Esophagus muscularis mucosa (tissue), 4 donors: ENCODE measurements around the gene BZW1. TPM values are rescaled to one million over a fixed set of nuclear protein-coding genes. Genes with fewer than 3 reads are reported as not detected.

Source experiments
- DNase-seq: peaks from one replicate; pipeline ENCODE4 v3.0.0-alpha.2; 2017; ENCODE audit errors: extremely low spot score
- H3K27ac ChIP-seq, 4 donors: fragments of 200-600 bp; sonication (generic); replicated peaks in 1 of 4; 1 replicate in 3 of 4; 2 replicates in 1 of 4; pipeline ENCODE4 v1.5.1; 2016 to 2019; ENCODE audit warnings: mild to moderate bottlenecking in 1 of 4
- H3K27me3 ChIP-seq, 4 donors: fragments of 200-600 bp; sonication (generic); one replicate each; pipeline versions ENCODE4 v1.5.1 to v1.6.0; 2016 to 2019
- H3K36me3 ChIP-seq, 4 donors: fragments of 200-600 bp; sonication (generic); one replicate each; pipeline ENCODE4 v1.5.1; 2016 to 2019
- H3K4me1 ChIP-seq, 4 donors: fragments of 200-600 bp; sonication (generic); one replicate each; pipeline ENCODE4 v1.5.1; 2016 to 2019
- H3K4me3 ChIP-seq, 4 donors: fragments of 200-600 bp; sonication (generic); 1 replicate in 2 of 4; 2 replicates in 2 of 4; pipeline ENCODE4 v1.5.1; 2016 to 2019; ENCODE audit warnings: mild to moderate bottlenecking in 4 of 4, moderate library complexity in 1 of 4
- H3K9me3 ChIP-seq, 4 donors: fragments of 200-600 bp; sonication (generic); 1 replicate in 3 of 4; 2 replicates in 1 of 4; pipeline ENCODE4 v1.5.1; 2016 to 2019
- EP300 ChIP-seq: sonication (generic); formaldehyde crosslinking; IDR thresholded peaks from one replicate; pipeline ENCODE4 v1.6.1; 2017; ENCODE audit warnings: antibody characterized with exemption
- POLR2A ChIP-seq: fragments of 450-650 bp; IDR thresholded peaks from one replicate; pipeline ENCODE4 v1.6.1; 2017; ENCODE audit warnings: antibody characterized with exemption, moderate library complexity, mild to moderate bottlenecking, low read depth
- POLR2AphosphoS5 ChIP-seq, 2 donors: sonication (generic); formaldehyde crosslinking; IDR thresholded peaks; one replicate each; pipeline ENCODE4 v1.6.1; 2017; ENCODE audit warnings: antibody characterized with exemption in 2 of 2
- WGBS: methylation state at CpG from one replicate; pipeline ENCODE4 v1.1.5; 2018; 5-methylcytosine and 5-hydroxymethylcytosine counted together
- intact Hi-C: fragments of 100-400 bp; cut with DNase I; formaldehyde crosslinking; loops from one replicate; pipeline ENCODE4 v1.15.1; 2023
- total RNA-seq, 4 donors: library from RNA; depleted of rRNA; stranded (reverse); fragments of >200 nt; gene quantifications; one replicate each; pipeline versions ENCODE4 v1.1.0 to v1.2.1, GENCODE V29; 2016
- TF ChIP-seq, protein P1 (sequence below), 3 experiments: fragments of 200-600 bp in 2 of 3; fragments of 450-650 bp in 1 of 3; sonication (generic) in 2 of 3; IDR thresholded peaks; one replicate each; pipeline ENCODE4 v1.5.1; 2017 to 2019; ENCODE audit warnings: antibody characterized with exemption in 3 of 3, mild to moderate bottlenecking in 2 of 3, moderate library complexity in 1 of 3

Gene BZW1
- total RNA-seq, result 100 to 1,000 TPM; 262 to 444 (median 376) TPM

DNA sequence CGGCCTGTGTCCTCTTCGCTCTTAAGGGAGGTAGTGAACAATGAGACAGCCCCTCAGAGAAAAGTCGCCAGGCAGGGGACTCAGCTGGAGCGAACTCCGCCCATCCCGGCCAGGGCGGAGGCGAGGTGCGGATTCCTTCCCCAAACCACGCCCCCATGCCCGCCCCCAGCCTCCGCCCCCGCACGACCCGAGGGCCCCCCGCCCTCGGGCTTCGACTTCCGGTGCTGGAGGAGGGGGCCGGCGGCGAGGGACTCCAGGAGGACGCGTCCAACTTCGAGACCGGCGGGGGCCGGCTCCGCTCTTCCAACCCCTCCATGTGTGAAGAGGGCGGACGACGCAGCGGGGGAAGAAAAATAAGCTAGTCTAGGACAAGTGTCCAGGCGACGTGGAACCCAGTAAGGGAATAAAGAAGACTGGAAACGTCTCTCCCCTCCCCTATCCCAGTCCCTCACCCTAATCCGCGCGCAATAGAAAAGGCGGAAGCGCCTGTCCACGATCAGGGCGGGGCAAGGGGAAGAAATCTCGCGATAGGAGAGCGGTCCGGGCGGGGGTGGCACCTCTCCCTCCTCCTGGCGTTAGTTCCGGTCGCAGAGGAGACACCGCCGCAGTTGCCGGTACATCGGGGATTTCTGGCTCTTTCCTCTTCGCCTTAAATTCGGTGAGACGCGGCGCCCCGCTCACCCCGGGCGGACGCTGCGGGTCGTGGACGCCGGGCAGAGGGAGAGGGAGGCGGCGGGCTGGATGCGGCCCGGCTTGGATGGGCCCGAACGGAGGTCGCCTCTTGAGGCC, at the start of gene BZW1:
Gene BZW1 (plus strand): TSS at position 578 of the 789 bp plus-strand sequence. CDS start 1,308 bp downstream, outside the sequence.
- H3K27ac ChIP-seq, result peak within 1 kb of the TSS; percentile 98 to 100 (median 99)
- no peaks in the 10 kb centered on the region for H3K27me3 ChIP-seq
- no peaks in the 10 kb centered on the region for H3K9me3 ChIP-seq
- intact Hi-C loops, result loop anchor here (2.0 to 5.0 kb wide), 2 partner anchors 51 to 99 kb away; partner anchors contain the start of gene CLK1
- peaks cover 10 to 35% (median 20%) of the 10 kb centered on the region in 4 donors for H3K36me3 ChIP-seq
- H3K4me3 ChIP-seq, result peak within 1 kb of the TSS; percentile 80 to 100 (median 90)
- TF ChIP-seq, protein P1, sequence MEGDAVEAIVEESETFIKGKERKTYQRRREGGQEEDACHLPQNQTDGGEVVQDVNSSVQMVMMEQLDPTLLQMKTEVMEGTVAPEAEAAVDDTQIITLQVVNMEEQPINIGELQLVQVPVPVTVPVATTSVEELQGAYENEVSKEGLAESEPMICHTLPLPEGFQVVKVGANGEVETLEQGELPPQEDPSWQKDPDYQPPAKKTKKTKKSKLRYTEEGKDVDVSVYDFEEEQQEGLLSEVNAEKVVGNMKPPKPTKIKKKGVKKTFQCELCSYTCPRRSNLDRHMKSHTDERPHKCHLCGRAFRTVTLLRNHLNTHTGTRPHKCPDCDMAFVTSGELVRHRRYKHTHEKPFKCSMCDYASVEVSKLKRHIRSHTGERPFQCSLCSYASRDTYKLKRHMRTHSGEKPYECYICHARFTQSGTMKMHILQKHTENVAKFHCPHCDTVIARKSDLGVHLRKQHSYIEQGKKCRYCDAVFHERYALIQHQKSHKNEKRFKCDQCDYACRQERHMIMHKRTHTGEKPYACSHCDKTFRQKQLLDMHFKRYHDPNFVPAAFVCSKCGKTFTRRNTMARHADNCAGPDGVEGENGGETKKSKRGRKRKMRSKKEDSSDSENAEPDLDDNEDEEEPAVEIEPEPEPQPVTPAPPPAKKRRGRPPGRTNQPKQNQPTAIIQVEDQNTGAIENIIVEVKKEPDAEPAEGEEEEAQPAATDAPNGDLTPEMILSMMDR (IDR thresholded peaks at IDR 0.05), result no peak
- peak; percentile 97 for TF ChIP-seq POLR2A
- peak; percentile 95 to 99 for TF ChIP-seq POLR2AphosphoS5 (IDR thresholded peaks at IDR 0.05)
- no peak for TF ChIP-seq EP300
- WGBS, result 1% methylated on average over 16 of the region's 75 CpGs
- peak; percentile 98 for DNase-seq
- H3K4me1 ChIP-seq, result peaks cover 26 to 55% (median 53%) of the 10 kb centered on the region in 4 donors

DNA sequence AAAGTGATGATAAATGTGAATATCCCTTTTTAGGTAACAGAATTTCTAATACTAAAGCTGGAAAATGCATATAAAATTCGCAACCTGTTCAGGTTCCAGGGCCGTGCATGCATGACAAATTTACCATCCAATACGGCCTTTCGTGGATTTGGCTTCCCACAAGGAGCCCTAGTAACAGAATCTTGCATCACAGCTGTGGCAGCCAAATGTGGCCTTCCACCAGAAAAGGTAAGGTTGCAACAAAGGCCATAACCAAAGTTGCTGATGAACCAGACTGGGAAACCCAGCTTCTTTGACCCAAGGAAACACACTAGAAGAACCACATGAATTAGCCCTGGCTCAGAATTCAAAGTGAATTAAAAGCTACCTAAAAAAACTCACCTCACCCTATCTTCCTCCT, 49.6 kb upstream of the BZW1 start:
- H3K27me3 ChIP-seq, result peaks cover 0 to under 1% (median 0%) of the 10 kb centered on the region in 4 donors
- intact Hi-C loops, result no loop called here
- TF ChIP-seq POLR2AphosphoS5 (IDR thresholded peaks at IDR 0.05), result no peak
- no peak for TF ChIP-seq POLR2A
- TF ChIP-seq EP300, result no peak
- TF ChIP-seq, protein P1 (IDR thresholded peaks at IDR 0.05), result no peak
- WGBS, result 89% methylated on average over 4 of the region's 4 CpGs
- H3K36me3 ChIP-seq, result no peaks in the 10 kb centered on the region
- no peaks in the 10 kb centered on the region for H3K9me3 ChIP-seq
- no peaks in the 10 kb centered on the region for H3K4me1 ChIP-seq
- H3K27ac ChIP-seq, result no peak overlapping the region
- no peak for DNase-seq
- no peak overlapping the region for H3K4me3 ChIP-seq

DNA sequence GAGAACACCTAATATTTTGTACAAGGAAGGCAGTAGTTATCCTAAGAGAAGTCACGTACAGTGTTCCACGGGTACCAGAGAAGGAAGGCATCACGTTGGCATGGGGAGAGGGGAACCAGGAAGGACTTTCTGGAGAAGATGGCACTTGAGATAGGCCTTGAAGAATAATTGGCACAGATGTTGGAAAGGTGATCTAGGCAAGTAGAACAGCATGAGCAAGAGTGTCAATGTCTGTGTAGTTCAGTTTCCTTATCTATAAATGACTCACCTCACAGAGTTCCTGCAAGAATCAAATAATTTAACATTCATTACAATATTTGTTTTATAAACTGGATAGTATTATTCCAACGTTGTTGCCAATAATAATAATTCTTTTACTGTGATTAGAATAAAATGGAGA, 48.3 kb upstream of the BZW1 start:
- TF ChIP-seq POLR2AphosphoS5 (IDR thresholded peaks at IDR 0.05), result no peak
- TF ChIP-seq, protein P1 (IDR thresholded peaks at IDR 0.05), result no peak
- no peak for TF ChIP-seq POLR2A
- TF ChIP-seq EP300, result no peak
- no peak overlapping the region for H3K4me3 ChIP-seq
- H3K4me1 ChIP-seq, result no peaks in the 10 kb centered on the region
- no peaks in the 10 kb centered on the region for H3K9me3 ChIP-seq
- no peaks in the 10 kb centered on the region for H3K27me3 ChIP-seq
- no peak for DNase-seq
- WGBS, result 83% methylated on average over 4 of the region's 4 CpGs
- intact Hi-C loops, result no loop called here
- H3K36me3 ChIP-seq, result no peaks in the 10 kb centered on the region
- no peak overlapping the region for H3K27ac ChIP-seq

DNA sequence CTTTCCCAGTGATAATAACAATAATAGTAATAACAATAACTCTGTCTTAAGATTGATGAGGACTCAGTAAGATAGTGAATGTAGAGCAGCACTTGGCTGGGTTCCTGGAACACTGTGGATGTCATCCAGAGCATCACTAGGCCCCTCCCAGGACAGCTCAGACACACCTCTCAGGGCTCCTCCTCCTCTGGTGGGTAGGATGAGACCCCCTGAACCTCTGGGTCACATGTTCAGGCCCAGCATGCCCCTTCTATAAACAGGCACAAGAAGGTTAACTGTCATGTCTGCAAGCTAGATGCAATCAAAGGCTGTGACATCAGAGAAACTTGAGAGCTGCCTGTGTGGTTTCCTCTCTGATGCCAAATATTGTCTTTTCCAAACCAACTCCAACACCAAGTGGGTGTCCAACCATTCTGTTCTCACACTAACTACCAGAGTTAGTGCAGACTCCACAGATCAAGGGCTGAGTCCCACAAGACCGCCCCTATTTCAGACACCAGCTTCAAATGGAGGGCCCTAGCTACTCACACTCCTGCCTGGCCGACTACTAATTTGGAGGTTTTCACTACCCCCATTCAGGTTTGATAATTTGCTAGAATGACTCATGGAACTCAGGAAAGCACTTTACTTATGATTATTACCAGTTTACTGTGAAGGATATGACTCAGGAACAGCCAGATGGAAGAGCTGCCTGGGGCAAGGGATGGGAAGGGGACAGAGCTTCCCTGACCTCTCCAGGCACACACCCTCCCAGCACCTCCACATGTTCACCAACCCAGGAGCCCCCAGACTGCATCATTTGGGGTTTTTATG, 46.4 kb upstream of the BZW1 start:
- WGBS, result 79% methylated on average over 2 of the region's 2 CpGs
- intact Hi-C loops, result no loop called here
- DNase-seq, result no peak

More for the DNA sequence above, 46.4 kb upstream of the BZW1 start:
- Histone ChIP-seq H3K36me3 (no peaks in the 10 kb centered on the region), H3K4me1 (no peaks in the 10 kb centered on the region), H3K4me3 (no peak overlapping the region), H3K27me3 (no peaks in the 10 kb centered on the region), H3K27ac (no peak overlapping the region), H3K9me3 (no peaks in the 10 kb centered on the region)
- TF ChIP-seq POLR2A (no peak), POLR2AphosphoS5 (IDR thresholded peaks at IDR 0.05) (no peak), EP300 (no peak)
- TF ChIP-seq, protein P1 (IDR thresholded peaks at IDR 0.05), result no peak
